Stomach (tissue), 9 donors: ENCODE results near the gene PHF21A. TPM values are rescaled to one million over a fixed set of nuclear protein-coding genes. Genes with fewer than 3 reads are reported as not detected.

Experiments
- DNase-seq, 2 donors: peaks; one replicate each; pipeline versions ENCODE4 v3.0.0 to v3.0.0-alpha.2; 2013 to 2019
- H3K27ac ChIP-seq, 5 donors: fragments of 200-600 bp in 4 of 5; sonication (generic) in 4 of 5; one replicate each; pipeline ENCODE4 v1.5.1; 2013 to 2019; ENCODE audit warnings: mild to moderate bottlenecking in 1 of 5, moderate library complexity in 1 of 5
- H3K27me3 ChIP-seq, 3 donors: fragments of 200-600 bp; sonication (generic); one replicate each; pipeline ENCODE4 v1.5.1; 2017 to 2019; ENCODE audit warnings: mixed run types in 1 of 3
- H3K36me3 ChIP-seq, 4 donors: fragments of 200-600 bp; sonication (generic); 1 replicate in 3 of 4; 2 replicates in 1 of 4; pipeline ENCODE4 v1.5.1; 2016 to 2019
- H3K4me1 ChIP-seq, 4 donors: fragments of 200-600 bp; sonication (generic); one replicate each; pipeline ENCODE4 v1.5.1; 2016 to 2019
- H3K4me3 ChIP-seq, 4 donors: fragments of 200-600 bp; sonication (generic) in 3 of 4; one replicate each; pipeline ENCODE4 v1.5.1; 2016 to 2019; ENCODE audit warnings: mild to moderate bottlenecking in 1 of 4
- H3K9me3 ChIP-seq, 4 donors: fragments of 200-600 bp; sonication (generic); one replicate each; pipeline ENCODE4 v1.5.1; 2016 to 2019
- CTCF ChIP-seq, 7 experiments: fragments of 450-650 bp in 4 of 7; fragments of 200-600 bp in 3 of 7; sonication (generic) in 3 of 7; IDR thresholded peaks; one replicate each; pipeline ENCODE4 v1.5.1; 2016 to 2019; ENCODE audit warnings: antibody characterized with exemption in 7 of 7, control low read depth in 2 of 7, mild to moderate bottlenecking in 1 of 7
- EP300 ChIP-seq: sonication (generic); formaldehyde crosslinking; IDR thresholded peaks from one replicate; pipeline ENCODE4 v1.6.1; 2017; ENCODE audit warnings: antibody characterized with exemption
- POLR2A ChIP-seq, 4 donors: fragments of 450-650 bp; IDR thresholded peaks; one replicate each; pipeline ENCODE4 v1.6.1; 2016; ENCODE audit warnings: antibody characterized with exemption in 4 of 4, control low read depth in 2 of 4, mild to moderate bottlenecking in 1 of 4, moderate library complexity in 1 of 4
- POLR2AphosphoS5 ChIP-seq, 3 donors: sonication (generic); formaldehyde crosslinking; IDR thresholded peaks; one replicate each; pipeline ENCODE4 v1.6.1; 2016; ENCODE audit warnings: antibody characterized with exemption in 3 of 3
- WGBS, 5 donors: extraction: QIAGEN DNeasy Blood & Tissue Kit in 3 of 5; methylation state at CpG; one replicate each; pipeline versions ENCODE4 v1.1.5 to v1.1.7; 2013 to 2018; 5-methylcytosine and 5-hydroxymethylcytosine counted together
- intact Hi-C: fragments of 100-400 bp; cut with DNase I; formaldehyde crosslinking; loops from one replicate; pipeline ENCODE4 v1.15.1; 2023; ENCODE audit warnings: low total_unique reads
- polyA plus RNA-seq, 3 donors: library from polyadenylated mRNA; stranded (reverse); fragments of 200-250 nt; gene quantifications; one replicate each; pipeline ENCODE4 v1.2.3, GENCODE V29; 2013
- total RNA-seq, 5 donors: library from RNA; depleted of rRNA; stranded (reverse); fragments of >200 nt; gene quantifications; one replicate each; pipeline versions ENCODE4 v1.1.0 to v1.2.3, GENCODE V29; 2014 to 2016
- donor health status: healthy with polysubstance abuse.
- donor health status: Bipolar disorder and iron deficiency.
- donor health status: healthy.

PHF21A gene
- total and polyA plus RNA-seq, 8 donors = 6.1 to 67.0 (median 18.6) TPM

GRCh38 chr11:45941285-45941684 is 180.0 kb downstream of the PHF21A start:
- no peak overlapping the region for H3K27ac ChIP-seq
- intact Hi-C loops = no loop called here
- TF ChIP-seq CTCF (IDR thresholded peaks at IDR 0.05) = no peak
- H3K4me1 ChIP-seq = no peaks in the 10 kb centered on the region
- peaks cover 26 to 84% (median 71%) of the 10 kb centered on the region in 4 donors for H3K36me3 ChIP-seq
- no peaks in the 10 kb centered on the region for H3K9me3 ChIP-seq
- no peak overlapping the region for H3K4me3 ChIP-seq
- H3K27me3 ChIP-seq = no peaks in the 10 kb centered on the region
- 82 to 98% (median 91%) methylated on average over 4 of the region's 4 CpGs for WGBS, 5 donors
- no peak for DNase-seq

- Histone ChIP-seq H3K36me3 (peaks cover 24 to 84% (median 71%) of the 10 kb centered on the region in 4 donors), H3K27ac (no peak overlapping the region), H3K9me3 (no peaks in the 10 kb centered on the region), H3K4me3 (no peak overlapping the region), H3K27me3 (no peaks in the 10 kb centered on the region), H3K4me1 (peaks cover 0 to 4% (median under 1%) of the 10 kb centered on the region in 4 donors)
- no peak for DNase-seq
- intact Hi-C loops = no loop called here
- 79 to 98% (median 85%) methylated on average over 2 of the region's 2 CpGs for WGBS, 5 donors
- TF ChIP-seq POLR2A (IDR thresholded peaks at IDR 0.05) (no peak), POLR2AphosphoS5 (IDR thresholded peaks at IDR 0.05) (no peak), EP300 (no peak), CTCF (IDR thresholded peaks at IDR 0.05) (no peak)
These were observed 181.4 kb downstream of the PHF21A start for GRCh38 chr11:45939836-45940235.

GRCh38 chr11:45937916-45938315 is 183.3 kb downstream of the PHF21A start:
- DNase-seq = no peak
- 90 to 94% (median 92%) methylated on average over 10 of the region's 10 CpGs for WGBS, 5 donors
- Histone ChIP-seq H3K9me3 (no peaks in the 10 kb centered on the region), H3K4me3 (no peak overlapping the region), H3K36me3 (peaks cover 23 to 84% (median 73%) of the 10 kb centered on the region in 4 donors), H3K4me1 (peaks cover 6 to 23% (median 18%) of the 10 kb centered on the region in 4 donors), H3K27me3 (no peaks in the 10 kb centered on the region), H3K27ac (no peak overlapping the region)
- TF ChIP-seq POLR2AphosphoS5 (IDR thresholded peaks at IDR 0.05) (no peak), CTCF (IDR thresholded peaks at IDR 0.05) (no peak), POLR2A (IDR thresholded peaks at IDR 0.05) (no peak), EP300 (no peak)
- intact Hi-C loops = no loop called here

GRCh38 chr11:45936511-45937054 is 184.7 kb downstream of the PHF21A start:
- TF ChIP-seq POLR2A (IDR thresholded peaks at IDR 0.05) = no peak
- no peak for TF ChIP-seq CTCF (IDR thresholded peaks at IDR 0.05)
- TF ChIP-seq EP300 = no peak
- no peak for TF ChIP-seq POLR2AphosphoS5 (IDR thresholded peaks at IDR 0.05)
- H3K36me3 ChIP-seq = peaks cover 23 to 85% (median 75%) of the 10 kb centered on the region in 4 donors
- H3K27me3 ChIP-seq = no peaks in the 10 kb centered on the region
- 89 to 97% (median 92%) methylated on average over 4 of the region's 4 CpGs for WGBS, 5 donors
- intact Hi-C loops = no loop called here
- H3K4me1 ChIP-seq = peaks cover 6 to 23% (median 19%) of the 10 kb centered on the region in 4 donors
- no peak overlapping the region for H3K4me3 ChIP-seq
- H3K9me3 ChIP-seq = no peaks in the 10 kb centered on the region
- DNase-seq = no peak
- no peak overlapping the region for H3K27ac ChIP-seq
